CD1c-positive myeloid dendritic cell (primary cell): ENCODE results near the gene PORCN.
A peak's percentile ranks its signal among the peaks of the same experiment; 100 is the strongest.

Experiments
- DNase-seq: peaks from one replicate; pipeline ENCODE4 v3.0.0-alpha.2; 2016; ENCODE audit errors: extremely low spot score

The PORCN gene

GRCh38 chrX:48476919-48477318 lies 31.9 kb upstream of the PORCN start:
- DNase-seq: no peak

- DNase-seq: no peak
Observed at GRCh38 chrX:48477960-48478755, 30.6 kb upstream of the PORCN start.

GRCh38 chrX:48478806-48479205 lies 30.0 kb upstream of the PORCN start:
- DNase-seq: no peak

GRCh38 chrX:48480142-48480541 lies 28.6 kb upstream of the PORCN start:
- no peak for DNase-seq

- no peak for DNase-seq
Observed at GRCh38 chrX:48480583-48480982, 28.2 kb upstream of the PORCN start.

- no peak for DNase-seq
Observed at GRCh38 chrX:48482526-48482925, 26.3 kb upstream of the PORCN start.

- DNase-seq: peak; percentile 35
Observed at GRCh38 chrX:48487362-48487798, 21.4 kb upstream of the PORCN start.

- no peak for DNase-seq
Observed at GRCh38 chrX:48488034-48488433, 20.8 kb upstream of the PORCN start.

GRCh38 chrX:48489296-48489695 lies 19.5 kb upstream of the PORCN start:
- no peak for DNase-seq

- no peak for DNase-seq
Observed at GRCh38 chrX:48489892-48490291, 18.9 kb upstream of the PORCN start.

GRCh38 chrX:48490661-48491060 lies 18.1 kb upstream of the PORCN start:
- DNase-seq: no peak

GRCh38 chrX:48491809-48492208 lies 17.0 kb upstream of the PORCN start:
- DNase-seq: no peak

- peak; percentile 50 for DNase-seq
Observed at GRCh38 chrX:48492293-48492910, 16.4 kb upstream of the PORCN start.

GRCh38 chrX:48493890-48494364 lies 14.9 kb upstream of the PORCN start:
- peak; percentile 9 for DNase-seq

GRCh38 chrX:48496660-48497059 lies 12.1 kb upstream of the PORCN start:
- DNase-seq: no peak

GRCh38 chrX:48497871-48498270 lies 10.9 kb upstream of the PORCN start:
- no peak for DNase-seq

- DNase-seq: no peak
Observed at GRCh38 chrX:48498374-48498809, 10.4 kb upstream of the PORCN start.

- no peak for DNase-seq
Observed at GRCh38 chrX:48504261-48504660, 4.5 kb upstream of the PORCN start.

- no peak for DNase-seq
Observed at GRCh38 chrX:48505481-48505880, 3.3 kb upstream of the PORCN start.

GRCh38 chrX:48507246-48507645 lies 1.5 kb upstream of the PORCN start:
- DNase-seq: no peak

- no peak for DNase-seq
Observed at GRCh38 chrX:48509245-48509590, 426 bp downstream of the PORCN start.

- no peak for DNase-seq
Observed at GRCh38 chrX:48509619-48510018, 827 bp downstream of the PORCN start.

- no peak for DNase-seq
Observed at GRCh38 chrX:48511560-48511959, 2.8 kb downstream of the PORCN start.
